ENCODE data around the gene NPW. TPM values are rescaled to one million over a fixed set of nuclear protein-coding genes. Genes with fewer than 3 reads are reported as not detected.
A peak's percentile ranks its signal among the peaks of the same experiment; 100 is the strongest.

Gene NPW
- total RNA-seq, 3 donors from 2014 or later: not detected

- Histone ChIP-seq H3K9me3 (no peaks in the 10 kb centered on the region), H3K27ac (peak overlapping the region in 1 of 2 donors; percentile 32), H3K36me3 (no peaks in the 10 kb centered on the region), H3K27me3 (no peaks in the 10 kb centered on the region), H3K4me3 (no peak overlapping the region), H3K4me1 (peaks cover 13% of the 10 kb centered on the region in 2 donors)
- DNase-seq (ENCODE audit: low spot score in 2 of 2): no peak
- intact Hi-C loops (cut with DNase I; ENCODE audit: low total_unique reads): no loop called here
- TF ChIP-seq POLR2AphosphoS5 (IDR thresholded peaks at IDR 0.05): no peak
- TF ChIP-seq, protein P1, sequence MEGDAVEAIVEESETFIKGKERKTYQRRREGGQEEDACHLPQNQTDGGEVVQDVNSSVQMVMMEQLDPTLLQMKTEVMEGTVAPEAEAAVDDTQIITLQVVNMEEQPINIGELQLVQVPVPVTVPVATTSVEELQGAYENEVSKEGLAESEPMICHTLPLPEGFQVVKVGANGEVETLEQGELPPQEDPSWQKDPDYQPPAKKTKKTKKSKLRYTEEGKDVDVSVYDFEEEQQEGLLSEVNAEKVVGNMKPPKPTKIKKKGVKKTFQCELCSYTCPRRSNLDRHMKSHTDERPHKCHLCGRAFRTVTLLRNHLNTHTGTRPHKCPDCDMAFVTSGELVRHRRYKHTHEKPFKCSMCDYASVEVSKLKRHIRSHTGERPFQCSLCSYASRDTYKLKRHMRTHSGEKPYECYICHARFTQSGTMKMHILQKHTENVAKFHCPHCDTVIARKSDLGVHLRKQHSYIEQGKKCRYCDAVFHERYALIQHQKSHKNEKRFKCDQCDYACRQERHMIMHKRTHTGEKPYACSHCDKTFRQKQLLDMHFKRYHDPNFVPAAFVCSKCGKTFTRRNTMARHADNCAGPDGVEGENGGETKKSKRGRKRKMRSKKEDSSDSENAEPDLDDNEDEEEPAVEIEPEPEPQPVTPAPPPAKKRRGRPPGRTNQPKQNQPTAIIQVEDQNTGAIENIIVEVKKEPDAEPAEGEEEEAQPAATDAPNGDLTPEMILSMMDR (IDR thresholded peaks at IDR 0.05): no peak
- TF ChIP-seq POLR2A (IDR thresholded peaks at IDR 0.05): no peak
These were observed 25.0 kb downstream of the NPW start for GRCh38 chr16:2044541-2044940.

DNA sequence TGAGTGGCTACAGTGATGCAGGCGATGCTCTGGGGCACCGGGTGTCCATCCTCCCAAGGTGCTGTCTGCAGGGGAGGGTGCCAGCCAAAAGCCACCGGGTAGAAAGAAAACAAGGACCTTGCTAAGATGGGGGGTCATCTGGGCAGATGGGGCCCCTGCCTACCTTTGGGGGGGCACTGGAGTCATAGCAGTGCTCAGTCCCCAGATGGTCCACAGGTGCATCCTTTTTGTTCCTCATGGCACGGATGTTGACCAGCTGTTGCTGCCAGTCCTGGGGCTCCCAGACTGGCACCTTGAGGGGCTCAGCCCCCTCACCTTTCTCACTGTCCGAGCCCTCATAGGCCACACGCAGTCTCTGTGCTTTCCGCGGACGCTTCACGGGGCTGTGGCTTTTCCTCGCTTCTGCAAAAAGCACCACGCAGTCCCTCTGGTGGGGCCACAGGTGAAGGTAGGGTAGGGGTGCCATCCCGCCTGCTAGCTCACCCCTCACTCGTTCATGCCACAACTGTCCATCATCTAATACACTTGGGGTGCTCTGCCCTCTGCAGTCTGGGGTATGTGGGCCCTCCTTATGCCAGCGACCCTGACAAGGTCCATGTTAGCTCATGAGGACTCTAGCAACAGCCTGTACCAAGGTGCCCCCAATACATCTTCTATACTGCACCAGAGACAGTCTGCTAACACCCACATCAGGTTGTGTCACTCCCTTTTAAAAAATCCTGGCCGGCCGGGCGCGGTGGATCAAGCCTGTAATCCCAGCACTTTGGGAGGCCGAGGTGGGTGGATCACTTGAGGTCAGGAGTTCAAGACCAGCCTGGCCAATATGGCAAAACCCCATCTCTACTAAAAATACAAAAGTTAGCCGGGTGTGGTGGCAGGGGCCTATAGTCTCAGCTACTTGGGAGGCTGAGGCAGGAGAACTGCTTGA is 26.6 kb downstream of the NPW start:
- Histone ChIP-seq H3K9me3 (no peaks in the 10 kb centered on the region), H3K4me3 (peak overlapping the region in 1 of 3 donors; percentile 99), H3K27me3 (no peaks in the 10 kb centered on the region), H3K36me3 (no peaks in the 10 kb centered on the region), H3K27ac (peak overlapping the region in 1 of 2 donors; percentile 88), H3K4me1 (peaks cover 13% of the 10 kb centered on the region in 2 donors)
- TF ChIP-seq, protein P1 (IDR thresholded peaks at IDR 0.05): no peak
- TF ChIP-seq POLR2AphosphoS5 (IDR thresholded peaks at IDR 0.05) (no peak), POLR2A (IDR thresholded peaks at IDR 0.05) (no peak)
- intact Hi-C loops (cut with DNase I; ENCODE audit: low total_unique reads): no loop called here
- DNase-seq (ENCODE audit: low spot score in 2 of 2): no peak

DNA sequence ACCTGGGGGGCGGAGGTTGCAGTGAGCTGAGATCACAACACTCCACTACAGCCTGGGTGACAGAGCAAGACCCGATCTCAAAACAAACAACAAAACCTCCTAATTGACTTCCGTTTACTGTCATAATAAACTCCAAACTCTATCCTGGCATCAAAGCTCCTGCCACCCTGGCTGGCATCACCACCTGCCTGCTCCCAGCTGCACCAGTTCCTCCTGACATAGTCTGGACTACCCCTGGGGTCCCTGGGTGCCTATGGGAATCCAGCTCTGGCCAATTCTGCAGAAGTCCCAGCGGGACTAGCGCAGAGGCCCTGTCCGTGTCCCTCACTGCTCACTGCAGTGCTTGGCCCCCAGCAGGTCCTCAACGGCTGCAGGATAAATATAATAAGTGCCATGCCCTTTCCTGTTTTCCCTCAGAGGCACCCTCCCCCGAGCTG is 27.3 kb downstream of the NPW start:
- peak overlapping the region; percentile 90 to 99 (median 93) for H3K4me3 ChIP-seq
- no peak for TF ChIP-seq POLR2A (IDR thresholded peaks at IDR 0.05)
- TF ChIP-seq, protein P1 (IDR thresholded peaks at IDR 0.05): no peak
- TF ChIP-seq POLR2AphosphoS5 (IDR thresholded peaks at IDR 0.05): no peak
- intact Hi-C loops (cut with DNase I; ENCODE audit: low total_unique reads): no loop called here
- H3K27me3 ChIP-seq: no peaks in the 10 kb centered on the region
- peak overlapping the region in 1 of 2 donors; percentile 88 for H3K27ac ChIP-seq
- DNase-seq (ENCODE audit: low spot score in 2 of 2): no peak
- H3K4me1 ChIP-seq: peaks cover 13% of the 10 kb centered on the region in 2 donors
- no peaks in the 10 kb centered on the region for H3K9me3 ChIP-seq
- H3K36me3 ChIP-seq: no peaks in the 10 kb centered on the region

DNA sequence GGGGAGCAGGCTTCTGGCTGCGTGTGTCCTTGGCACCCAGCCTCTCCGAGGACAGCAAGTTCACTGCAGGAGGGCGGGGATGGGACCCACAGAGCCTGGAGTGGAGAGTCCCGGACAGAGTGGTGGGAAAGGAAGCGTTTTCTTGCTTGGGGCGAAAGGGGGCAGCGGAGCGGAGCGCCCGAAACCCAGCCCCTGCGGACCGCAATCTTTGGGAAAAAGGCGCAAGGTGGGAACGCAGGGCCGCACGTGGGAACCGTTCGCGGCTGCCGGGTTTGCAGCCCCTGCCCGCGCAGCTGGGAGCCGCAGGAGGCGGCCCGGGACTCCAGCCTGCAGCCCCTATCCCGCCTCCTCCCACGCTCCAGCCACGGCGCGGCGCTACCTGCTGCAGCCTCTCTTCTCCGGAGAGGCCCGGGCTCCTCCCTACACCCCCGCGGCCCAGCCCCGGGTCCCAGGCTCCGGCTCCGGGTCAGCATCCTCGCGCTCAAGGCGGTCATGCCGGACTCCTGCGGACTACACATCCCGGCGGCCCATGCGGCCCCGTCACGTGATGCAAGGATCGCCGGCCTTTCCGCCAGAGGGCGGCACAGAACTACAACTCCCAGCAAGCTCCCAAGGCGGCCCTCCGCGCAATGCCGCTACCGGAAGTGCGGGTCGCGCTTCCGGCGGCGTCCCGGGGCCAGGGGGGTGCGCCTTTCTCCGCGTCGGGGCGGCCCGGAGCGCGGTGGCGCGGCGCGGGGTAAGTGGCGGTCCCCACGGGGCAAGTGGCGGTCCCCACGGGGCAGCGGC is 27.9 kb downstream of the NPW start, which contains the start of the genes NTHL1 and TSC2:
Gene NTHL1 (minus strand): TSS at position 505 of the 786 bp plus-strand sequence. CDS start 11 bp downstream, at position 494.
Gene TSC2 (plus strand): TSS at position 656 of the 786 bp plus-strand sequence. CDS start 631 bp downstream, outside the sequence.
- DNase-seq (ENCODE audit: low spot score in 2 of 2): peak; percentile 95
- Histone ChIP-seq H3K4me1 (peaks cover 13% of the 10 kb centered on the region in 2 donors), H3K27me3 (no peaks in the 10 kb centered on the region), H3K36me3 (no peaks in the 10 kb centered on the region), H3K27ac (peak within 1 kb of the TSS; percentile 72 to 88), H3K9me3 (no peaks in the 10 kb centered on the region), H3K4me3 (peak within 1 kb of the TSS; percentile 90 to 99 (median 93))
- TF ChIP-seq POLR2A (IDR thresholded peaks at IDR 0.05) (no peak), POLR2AphosphoS5 (IDR thresholded peaks at IDR 0.05) (peak; percentile 44 to 92 (median 81))
- TF ChIP-seq, protein P1 (IDR thresholded peaks at IDR 0.05): peak; percentile 35 to 42 (median 38)
- intact Hi-C loops (cut with DNase I; ENCODE audit: low total_unique reads): no loop called here

Measured in breast epithelium (tissue), 4 donors.